ENCODE measurements around the gene PNMT.

Gene PNMT, protein sequence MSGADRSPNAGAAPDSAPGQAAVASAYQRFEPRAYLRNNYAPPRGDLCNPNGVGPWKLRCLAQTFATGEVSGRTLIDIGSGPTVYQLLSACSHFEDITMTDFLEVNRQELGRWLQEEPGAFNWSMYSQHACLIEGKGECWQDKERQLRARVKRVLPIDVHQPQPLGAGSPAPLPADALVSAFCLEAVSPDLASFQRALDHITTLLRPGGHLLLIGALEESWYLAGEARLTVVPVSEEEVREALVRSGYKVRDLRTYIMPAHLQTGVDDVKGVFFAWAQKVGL

DNA sequence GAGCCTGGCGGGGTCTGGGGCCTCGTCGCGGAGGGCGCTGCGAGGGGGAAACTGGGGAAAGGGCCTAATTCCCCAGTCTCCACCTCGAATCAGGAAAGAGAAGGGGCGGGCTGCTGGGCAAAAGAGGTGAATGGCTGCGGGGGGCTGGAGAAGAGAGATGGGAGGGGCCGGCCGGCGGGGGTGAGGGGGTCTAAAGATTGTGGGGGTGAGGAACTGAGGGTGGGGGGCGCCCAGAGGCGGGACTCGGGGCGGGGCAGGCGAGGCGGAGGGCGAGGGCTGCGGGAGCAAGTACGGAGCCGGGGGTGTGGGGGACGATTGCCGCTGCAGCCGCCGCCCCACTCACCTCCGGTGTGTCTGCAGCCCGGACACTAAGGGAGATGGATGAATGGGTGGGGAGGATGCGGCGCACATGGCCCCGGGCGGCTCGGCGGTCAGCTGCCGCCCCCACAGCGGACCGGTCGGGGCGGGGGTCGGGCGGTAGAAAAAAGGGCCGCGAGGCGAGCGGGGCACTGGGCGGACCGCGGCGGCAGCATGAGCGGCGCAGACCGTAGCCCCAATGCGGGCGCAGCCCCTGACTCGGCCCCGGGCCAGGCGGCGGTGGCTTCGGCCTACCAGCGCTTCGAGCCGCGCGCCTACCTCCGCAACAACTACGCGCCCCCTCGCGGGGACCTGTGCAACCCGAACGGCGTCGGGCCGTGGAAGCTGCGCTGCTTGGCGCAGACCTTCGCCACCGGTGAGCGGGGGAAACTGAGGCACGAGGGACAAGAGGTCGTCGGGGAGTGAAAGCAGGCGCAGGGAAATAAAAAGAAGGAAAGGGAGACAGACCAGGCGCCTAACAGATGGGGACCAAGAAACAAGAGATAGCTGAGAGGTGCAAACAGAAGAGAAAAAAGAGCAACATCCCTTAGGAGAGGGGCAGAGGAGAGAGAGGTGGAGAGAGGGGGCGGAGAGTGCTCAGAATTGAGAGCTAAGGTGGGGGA lies at the start of gene PNMT:
Gene PNMT, plus strand, starts transcription at position 509 of the 980 bp plus-strand sequence. Its CDS starts 23 bp downstream, at position 532.
- peaks cover 19% of the 10 kb centered on the region for H3K4me1 ChIP-seq (ENCODE audit: control insufficient read depth, insufficient read depth, low read length)
- no CpG with 5 or more reads among the region's 85 CpGs for WGBS (ENCODE audit: insufficient coverage, insufficient read length)
- H3K27me3 ChIP-seq (ENCODE audit: control insufficient read depth, insufficient read depth, low read length): no peaks in the 10 kb centered on the region; the same call in 1 of the 2 replicates
- no peaks in the 10 kb centered on the region for H3K36me3 ChIP-seq (ENCODE audit: control insufficient read depth, insufficient read depth, low read length)
- no peak within 1 kb of the TSS for H3K27ac ChIP-seq (ENCODE audit: low read length)
- peak within 1 kb of the TSS; percentile 25; the same call in 1 of the 2 replicates for H3K4me3 ChIP-seq (ENCODE audit: low read length)
- H3K9me3 ChIP-seq (ENCODE audit: control insufficient read depth, insufficient read depth, low read length): no peaks in the 10 kb centered on the region
- DNase-seq (ENCODE audit: low read depth, low spot score): no peak

GRCh38 chr17:39618956-39619785 lies 49.1 kb upstream of the PNMT start:
- H3K27me3 ChIP-seq (ENCODE audit: control insufficient read depth, insufficient read depth, low read length): peaks cover 24% of the 10 kb centered on the region
- no peak for DNase-seq (ENCODE audit: low read depth, low spot score)
- no peaks in the 10 kb centered on the region for H3K9me3 ChIP-seq (ENCODE audit: control insufficient read depth, insufficient read depth, low read length)
- H3K36me3 ChIP-seq (ENCODE audit: control insufficient read depth, insufficient read depth, low read length): no peaks in the 10 kb centered on the region
- H3K4me1 ChIP-seq (ENCODE audit: control insufficient read depth, insufficient read depth, low read length): 0 out of 2 replicates have a peak, but pooled peaks cover 3% of the 10 kb centered on the region
- H3K27ac ChIP-seq (ENCODE audit: low read length): no peak overlapping the region
- WGBS (ENCODE audit: insufficient coverage, insufficient read length): no CpG with 5 or more reads among the region's 13 CpGs
- no peak overlapping the region for H3K4me3 ChIP-seq (ENCODE audit: low read length)

- no peak for DNase-seq (ENCODE audit: low read depth, low spot score)
- no peaks in the 10 kb centered on the region for H3K9me3 ChIP-seq (ENCODE audit: control insufficient read depth, insufficient read depth, low read length)
- no CpG with 5 or more reads among the region's 1 CpG for WGBS (ENCODE audit: insufficient coverage, insufficient read length)
- H3K27me3 ChIP-seq (ENCODE audit: control insufficient read depth, insufficient read depth, low read length): peaks cover 25% of the 10 kb centered on the region
- 0 out of 2 replicates have a peak, but pooled peaks cover 3% of the 10 kb centered on the region for H3K4me1 ChIP-seq (ENCODE audit: control insufficient read depth, insufficient read depth, low read length)
- no peak overlapping the region for H3K4me3 ChIP-seq (ENCODE audit: low read length)
- H3K27ac ChIP-seq (ENCODE audit: low read length): no peak overlapping the region
- H3K36me3 ChIP-seq (ENCODE audit: control insufficient read depth, insufficient read depth, low read length): no peaks in the 10 kb centered on the region
Measured at GRCh38 chr17:39619786-39620101, 48.5 kb upstream of the PNMT start.

DNA sequence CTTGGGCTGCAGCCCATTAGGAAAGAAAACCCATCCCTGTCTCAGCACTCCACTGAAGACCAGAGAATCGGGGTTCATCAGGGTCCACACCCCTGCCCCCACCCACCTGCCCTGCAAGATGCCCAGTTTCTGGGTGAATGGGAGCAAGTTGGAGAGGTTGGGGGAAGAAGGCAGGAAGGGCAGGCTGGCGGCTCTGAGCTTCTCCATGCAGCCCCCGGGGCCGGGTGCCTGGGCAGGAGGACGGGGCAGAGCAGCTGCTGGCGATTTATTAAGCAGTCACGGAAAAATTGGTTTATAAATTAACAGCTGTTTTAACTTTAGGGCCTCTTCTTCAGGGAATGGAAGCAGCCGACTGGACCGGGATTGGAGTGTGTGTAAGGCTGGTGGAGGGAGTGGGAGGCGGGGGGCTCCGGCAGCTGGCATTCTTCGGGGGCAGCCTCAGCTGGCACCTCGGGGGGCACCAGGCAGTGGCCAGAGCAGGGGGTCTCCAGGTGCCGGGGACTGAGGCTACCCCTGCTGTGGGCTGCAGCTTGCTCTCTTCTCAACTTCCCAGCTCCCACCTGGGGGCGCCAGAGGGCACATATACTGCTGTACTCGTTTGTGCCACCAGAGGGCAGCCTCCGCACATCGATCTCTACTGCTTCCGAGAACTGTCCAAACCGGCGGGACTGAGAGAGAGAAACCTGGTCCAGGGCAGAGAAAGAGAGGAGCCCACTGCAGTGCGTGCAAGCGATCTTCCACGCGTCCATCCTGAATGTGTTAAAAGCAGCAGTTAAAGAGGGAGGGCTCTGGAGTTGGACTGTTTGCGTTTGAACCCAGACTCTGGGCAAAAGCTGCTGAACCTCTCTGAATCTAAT lies 46.5 kb upstream of the PNMT start:
- H3K4me1 ChIP-seq (ENCODE audit: control insufficient read depth, insufficient read depth, low read length): peaks cover 7% of the 10 kb centered on the region
- H3K27ac ChIP-seq (ENCODE audit: low read length): no peak overlapping the region
- no peak for DNase-seq (ENCODE audit: low read depth, low spot score)
- H3K9me3 ChIP-seq (ENCODE audit: control insufficient read depth, insufficient read depth, low read length): no peaks in the 10 kb centered on the region
- no peaks in the 10 kb centered on the region for H3K36me3 ChIP-seq (ENCODE audit: control insufficient read depth, insufficient read depth, low read length)
- no CpG with 5 or more reads among the region's 26 CpGs for WGBS (ENCODE audit: insufficient coverage, insufficient read length)
- H3K4me3 ChIP-seq (ENCODE audit: low read length): no peak overlapping the region
- H3K27me3 ChIP-seq (ENCODE audit: control insufficient read depth, insufficient read depth, low read length): peaks cover 24% of the 10 kb centered on the region

DNA sequence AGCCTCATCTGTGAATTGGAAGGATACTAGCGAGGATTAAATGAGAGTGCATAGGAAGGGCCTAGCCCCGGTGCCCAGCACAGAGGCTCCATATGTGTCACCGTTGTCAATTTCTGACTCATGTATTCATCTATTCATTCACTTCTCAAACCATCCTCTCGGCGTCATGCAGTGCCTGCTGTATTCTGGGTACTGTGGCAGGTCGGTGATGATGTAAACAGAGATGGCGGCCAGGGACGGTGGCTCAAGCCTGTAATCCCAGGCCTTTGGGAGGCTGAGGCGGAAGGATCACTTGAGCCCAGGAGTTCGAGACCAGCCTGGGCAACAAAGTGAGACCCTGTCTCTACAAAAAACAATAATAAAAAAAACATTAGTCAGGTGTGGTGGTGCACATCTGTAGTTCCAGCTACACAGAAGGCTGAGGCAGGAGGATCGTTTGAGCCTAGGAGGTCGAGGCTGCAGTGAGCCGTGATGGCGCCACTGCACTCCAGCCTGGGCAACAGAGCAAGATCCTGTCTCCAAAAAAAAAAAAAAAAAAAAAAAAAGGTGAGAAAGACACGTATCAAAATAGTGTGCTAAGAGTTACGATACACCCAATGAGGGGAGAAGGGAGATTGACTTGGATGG lies 45.8 kb upstream of the PNMT start:
- no peak overlapping the region for H3K4me3 ChIP-seq (ENCODE audit: low read length)

GRCh38 chr17:39623356-39623950 lies 44.8 kb upstream of the PNMT start:
- no CpG with 5 or more reads among the region's 16 CpGs for WGBS (ENCODE audit: insufficient coverage, insufficient read length)
- Histone ChIP-seq H3K4me1 (ENCODE audit: control insufficient read depth, insufficient read depth, low read length) (peaks cover 12% of the 10 kb centered on the region), H3K36me3 (ENCODE audit: control insufficient read depth, insufficient read depth, low read length) (no peaks in the 10 kb centered on the region), H3K4me3 (ENCODE audit: low read length) (no peak overlapping the region), H3K9me3 (ENCODE audit: control insufficient read depth, insufficient read depth, low read length) (no peaks in the 10 kb centered on the region), H3K27ac (ENCODE audit: low read length) (no peak overlapping the region), H3K27me3 (ENCODE audit: control insufficient read depth, insufficient read depth, low read length) (peaks cover 20% of the 10 kb centered on the region)
- DNase-seq (ENCODE audit: low read depth, low spot score): no peak

More for the DNA sequence above, 45.8 kb upstream of the PNMT start:
- Histone ChIP-seq H3K27me3 (ENCODE audit: control insufficient read depth, insufficient read depth, low read length) (peaks cover 17% of the 10 kb centered on the region), H3K36me3 (ENCODE audit: control insufficient read depth, insufficient read depth, low read length) (no peaks in the 10 kb centered on the region), H3K4me1 (ENCODE audit: control insufficient read depth, insufficient read depth, low read length) (peaks cover 7% of the 10 kb centered on the region), H3K9me3 (ENCODE audit: control insufficient read depth, insufficient read depth, low read length) (no peaks in the 10 kb centered on the region), H3K27ac (ENCODE audit: low read length) (no peak overlapping the region)
- DNase-seq (ENCODE audit: low read depth, low spot score): no peak
- WGBS (ENCODE audit: insufficient coverage, insufficient read length): no CpG with 5 or more reads among the region's 16 CpGs

GRCh38 chr17:39624313-39624712 lies 43.9 kb upstream of the PNMT start:
- no CpG with 5 or more reads among the region's 8 CpGs for WGBS (ENCODE audit: insufficient coverage, insufficient read length)
- DNase-seq (ENCODE audit: low read depth, low spot score): no peak
- Histone ChIP-seq H3K9me3 (ENCODE audit: control insufficient read depth, insufficient read depth, low read length) (no peaks in the 10 kb centered on the region), H3K27me3 (ENCODE audit: control insufficient read depth, insufficient read depth, low read length) (peaks cover 13% of the 10 kb centered on the region), H3K27ac (ENCODE audit: low read length) (no peak overlapping the region), H3K4me3 (ENCODE audit: low read length) (no peak overlapping the region), H3K4me1 (ENCODE audit: control insufficient read depth, insufficient read depth, low read length) (peaks cover 13% of the 10 kb centered on the region), H3K36me3 (ENCODE audit: control insufficient read depth, insufficient read depth, low read length) (no peaks in the 10 kb centered on the region)

GRCh38 chr17:39625198-39625785 lies 43.0 kb upstream of the PNMT start:
- H3K4me1 ChIP-seq (ENCODE audit: control insufficient read depth, insufficient read depth, low read length): peaks cover 15% of the 10 kb centered on the region
- peaks cover 8% of the 10 kb centered on the region for H3K27me3 ChIP-seq (ENCODE audit: control insufficient read depth, insufficient read depth, low read length)
- no peak overlapping the region for H3K4me3 ChIP-seq (ENCODE audit: low read length)
- H3K36me3 ChIP-seq (ENCODE audit: control insufficient read depth, insufficient read depth, low read length): no peaks in the 10 kb centered on the region
- WGBS (ENCODE audit: insufficient coverage, insufficient read length): no CpG with 5 or more reads among the region's 5 CpGs
- H3K27ac ChIP-seq (ENCODE audit: low read length): no peak overlapping the region
- DNase-seq (ENCODE audit: low read depth, low spot score): no peak
- H3K9me3 ChIP-seq (ENCODE audit: control insufficient read depth, insufficient read depth, low read length): no peaks in the 10 kb centered on the region

Data from iPS DF 6.9 (cell line).